GM19351 (cell line): ENCODE measurements around the gene BRPF1.

Experiments used
- ATAC-seq: cut with Tn5 transposase; IDR thresholded peaks from one replicate; pipeline ENCODE4 v1.9.1; 2021; ENCODE audit warnings: mild to moderate bottlenecking, moderate library complexity; ENCODE audit not compliant: unreplicated experiment

The BRPF1 gene

GRCh38 chr3:9731206-9732079 is at the start of gene BRPF1:
BRPF1 (plus strand) TSS chr3:9731735; CDS start chr3:9734141, 2,406 bp downstream.
- ATAC-seq: peak; percentile 88

GRCh38 chr3:9682096-9682495 is 49.4 kb upstream of the BRPF1 start:
- ATAC-seq: no peak

- ATAC-seq: no peak
Measured at GRCh38 chr3:9683426-9683825, 48.1 kb upstream of the BRPF1 start.

- no peak for ATAC-seq
Measured at GRCh38 chr3:9685216-9686049, 46.1 kb upstream of the BRPF1 start.

- no peak for ATAC-seq
Measured at GRCh38 chr3:9686050-9686550, 45.4 kb upstream of the BRPF1 start.

- no peak for ATAC-seq
Measured at GRCh38 chr3:9686703-9687102, 44.8 kb upstream of the BRPF1 start.

GRCh38 chr3:9687514-9687913 is 44.0 kb upstream of the BRPF1 start:
- ATAC-seq: no peak

- no peak for ATAC-seq
Measured at GRCh38 chr3:9688961-9689360, 42.6 kb upstream of the BRPF1 start.

GRCh38 chr3:9689757-9690156 is 41.8 kb upstream of the BRPF1 start:
- no peak for ATAC-seq

- ATAC-seq: peak; percentile 99
Measured at GRCh38 chr3:9690451-9691450, 40.8 kb upstream of the BRPF1 start.

GRCh38 chr3:9691636-9692035 is 39.9 kb upstream of the BRPF1 start:
- no peak for ATAC-seq

- ATAC-seq: no peak
Measured at GRCh38 chr3:9692416-9692815, 39.1 kb upstream of the BRPF1 start.

GRCh38 chr3:9695345-9695744 is 36.2 kb upstream of the BRPF1 start:
- ATAC-seq: no peak

- no peak for ATAC-seq
Measured at GRCh38 chr3:9695746-9696145, 35.8 kb upstream of the BRPF1 start.

- no peak for ATAC-seq
Measured at GRCh38 chr3:9696480-9697220, 34.9 kb upstream of the BRPF1 start.

- no peak for ATAC-seq
Measured at GRCh38 chr3:9697892-9698291, 33.6 kb upstream of the BRPF1 start.

- ATAC-seq: no peak
Measured at GRCh38 chr3:9698293-9698692, 33.2 kb upstream of the BRPF1 start.

GRCh38 chr3:9700536-9700935 is 31.0 kb upstream of the BRPF1 start:
- ATAC-seq: no peak

GRCh38 chr3:9701006-9701405 is 30.5 kb upstream of the BRPF1 start:
- ATAC-seq: no peak

GRCh38 chr3:9701711-9702110 is 29.8 kb upstream of the BRPF1 start:
- no peak for ATAC-seq
